Mucosa of descending colon (tissue), 3 donors: Measurements from ENCODE around the gene THSD7A. TPM values are rescaled to one million over a fixed set of nuclear protein-coding genes. Genes with fewer than 3 reads are reported as not detected.

Experiments used
- ATAC-seq: fragments of 200-7000 bp; cut with Tn5 transposase; one replicate; pipeline ENCODE4 v1.9.1; 2020; ENCODE audit warnings: mild to moderate bottlenecking, moderate library complexity
- DNase-seq, 3 donors: peaks; one replicate each; pipeline ENCODE4 v3.0.0-alpha.2; 2020
- H3K36me3 ChIP-seq: fragments of 200-600 bp; one replicate; pipeline ENCODE4 v1.8.0; 2021; ENCODE audit warnings: low read depth, mild to moderate bottlenecking
- H3K4me1 ChIP-seq: fragments of 200-600 bp; one replicate; pipeline ENCODE4 v1.8.0; 2021; ENCODE audit warnings: low read depth, mild to moderate bottlenecking
- H3K4me3 ChIP-seq: fragments of 200-600 bp; one replicate; pipeline ENCODE4 v1.8.0; 2021; ENCODE audit warnings: mild to moderate bottlenecking
- H3K9me3 ChIP-seq: fragments of 200-600 bp; one replicate; pipeline ENCODE4 v1.8.0; 2021; ENCODE audit warnings: mild to moderate bottlenecking
- intact Hi-C, 2 donors: fragments of 100-400 bp; cut with DNase I in 1 of 2; cut with micrococcal nuclease in 1 of 2; formaldehyde crosslinking; loops; one replicate each; pipeline versions ENCODE4 v1.11.0 to v1.11.1; 2022; cut with DNase I, micrococcal nuclease
- total RNA-seq, 3 donors: library from RNA; stranded (reverse); fragmentation: NEBNext Ultra II Directional in 2 of 3; extraction: Animal tissue kit (Norgen Biotek cat#: 25700) in 2 of 3; gene quantifications; one replicate each; pipeline versions ENCODE4 v1.2.1 to v1.2.4, GENCODE V29; 2021 to 2023
- TF ChIP-seq, protein P1 (sequence below): fragments of 200-600 bp; IDR thresholded peaks from one replicate; pipeline ENCODE4 v1.8.0; 2022; ENCODE audit warnings: antibody characterized with exemption, mild to moderate bottlenecking
- donor health status: DM: no; HTN: no; CAD: no; lungs with moderate emphysema.
- donor health status: DM: no; HTN: no; CAD: no.
- donor health status: DM: no; HTN: yes; CAD: no.

Gene THSD7A
- total RNA-seq, 3 donors from 2014 or later, result 1.0 to 5.4 (median 3.4) TPM

DNA sequence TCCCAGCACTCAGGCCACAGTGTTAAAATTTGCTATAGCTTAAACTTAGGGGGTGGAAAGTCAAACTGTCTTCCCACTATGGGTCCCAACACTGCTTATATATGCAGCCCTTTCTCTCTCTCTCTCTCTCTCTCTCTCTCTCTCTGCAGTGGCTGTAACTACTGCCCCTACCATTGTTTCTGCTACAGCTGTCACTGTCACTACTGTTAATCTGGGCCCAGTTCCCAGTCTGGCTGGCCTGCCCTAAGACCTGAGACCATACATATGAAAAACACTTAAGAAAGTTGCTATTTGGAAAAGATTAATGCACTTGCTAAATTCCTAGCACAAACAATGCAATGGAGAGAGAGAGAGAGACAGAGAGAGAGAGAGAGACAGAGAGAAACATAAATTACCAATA lies 78.6 kb downstream of the THSD7A start:
- no peaks in the 10 kb centered on the region for H3K36me3 ChIP-seq
- no peak for DNase-seq
- H3K4me1 ChIP-seq, result no peaks in the 10 kb centered on the region
- TF ChIP-seq, protein P1, sequence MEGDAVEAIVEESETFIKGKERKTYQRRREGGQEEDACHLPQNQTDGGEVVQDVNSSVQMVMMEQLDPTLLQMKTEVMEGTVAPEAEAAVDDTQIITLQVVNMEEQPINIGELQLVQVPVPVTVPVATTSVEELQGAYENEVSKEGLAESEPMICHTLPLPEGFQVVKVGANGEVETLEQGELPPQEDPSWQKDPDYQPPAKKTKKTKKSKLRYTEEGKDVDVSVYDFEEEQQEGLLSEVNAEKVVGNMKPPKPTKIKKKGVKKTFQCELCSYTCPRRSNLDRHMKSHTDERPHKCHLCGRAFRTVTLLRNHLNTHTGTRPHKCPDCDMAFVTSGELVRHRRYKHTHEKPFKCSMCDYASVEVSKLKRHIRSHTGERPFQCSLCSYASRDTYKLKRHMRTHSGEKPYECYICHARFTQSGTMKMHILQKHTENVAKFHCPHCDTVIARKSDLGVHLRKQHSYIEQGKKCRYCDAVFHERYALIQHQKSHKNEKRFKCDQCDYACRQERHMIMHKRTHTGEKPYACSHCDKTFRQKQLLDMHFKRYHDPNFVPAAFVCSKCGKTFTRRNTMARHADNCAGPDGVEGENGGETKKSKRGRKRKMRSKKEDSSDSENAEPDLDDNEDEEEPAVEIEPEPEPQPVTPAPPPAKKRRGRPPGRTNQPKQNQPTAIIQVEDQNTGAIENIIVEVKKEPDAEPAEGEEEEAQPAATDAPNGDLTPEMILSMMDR, result no peak
- intact Hi-C loops, result no loop called here
- ATAC-seq, result no peak
- H3K4me3 ChIP-seq, result no peak overlapping the region
- H3K9me3 ChIP-seq, result no peaks in the 10 kb centered on the region

DNA sequence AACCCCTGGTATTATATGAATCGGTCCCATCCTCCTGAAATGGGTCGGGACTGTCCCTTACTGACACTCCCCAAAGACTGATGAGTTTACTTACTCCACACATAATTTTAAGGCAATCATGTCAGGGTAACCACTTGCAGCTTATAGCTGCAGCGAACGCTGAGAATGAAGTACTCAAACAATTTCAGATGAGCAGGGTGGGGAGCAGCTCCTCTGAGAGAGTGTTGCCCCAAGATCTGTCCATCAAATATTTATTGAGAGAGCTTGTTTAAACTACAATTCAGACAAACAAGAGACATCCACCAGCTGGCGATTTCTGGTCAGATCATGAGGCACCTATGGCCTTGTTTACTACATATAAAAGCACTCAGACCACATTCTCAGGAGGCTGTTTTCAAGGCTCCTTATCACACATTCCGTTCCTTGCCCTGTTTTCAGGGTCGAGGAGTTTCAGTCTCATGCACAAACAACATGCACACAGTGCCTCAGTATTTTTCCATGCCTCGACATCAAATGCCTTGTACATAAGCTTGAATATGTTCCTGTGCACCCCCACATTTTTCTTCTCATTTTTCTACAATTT lies 80.1 kb downstream of the THSD7A start:
- TF ChIP-seq, protein P1, result no peak
- no peaks in the 10 kb centered on the region for H3K4me1 ChIP-seq
- no peaks in the 10 kb centered on the region for H3K9me3 ChIP-seq
- intact Hi-C loops, result no loop called here
- H3K4me3 ChIP-seq, result no peak overlapping the region
- no peaks in the 10 kb centered on the region for H3K36me3 ChIP-seq
- no peak for ATAC-seq
- peak in 1 of 3 donors; percentile 8 for DNase-seq

- intact Hi-C loops, result no loop called here
- Histone ChIP-seq H3K9me3 (no peaks in the 10 kb centered on the region), H3K4me1 (no peaks in the 10 kb centered on the region), H3K4me3 (no peak overlapping the region), H3K36me3 (no peaks in the 10 kb centered on the region)
- TF ChIP-seq, protein P1, result no peak
- DNase-seq, result no peak
- no peak for ATAC-seq
Observed at GRCh38 chr7:11751315-11751714, 80.7 kb downstream of the THSD7A start.

GRCh38 chr7:11750191-11750590 lies 81.8 kb downstream of the THSD7A start:
- DNase-seq, result no peak
- no peak for ATAC-seq
- H3K4me3 ChIP-seq, result no peak overlapping the region
- intact Hi-C loops, result no loop called here
- TF ChIP-seq, protein P1, result no peak
- no peaks in the 10 kb centered on the region for H3K36me3 ChIP-seq
- H3K4me1 ChIP-seq, result no peaks in the 10 kb centered on the region
- H3K9me3 ChIP-seq, result no peaks in the 10 kb centered on the region

DNA sequence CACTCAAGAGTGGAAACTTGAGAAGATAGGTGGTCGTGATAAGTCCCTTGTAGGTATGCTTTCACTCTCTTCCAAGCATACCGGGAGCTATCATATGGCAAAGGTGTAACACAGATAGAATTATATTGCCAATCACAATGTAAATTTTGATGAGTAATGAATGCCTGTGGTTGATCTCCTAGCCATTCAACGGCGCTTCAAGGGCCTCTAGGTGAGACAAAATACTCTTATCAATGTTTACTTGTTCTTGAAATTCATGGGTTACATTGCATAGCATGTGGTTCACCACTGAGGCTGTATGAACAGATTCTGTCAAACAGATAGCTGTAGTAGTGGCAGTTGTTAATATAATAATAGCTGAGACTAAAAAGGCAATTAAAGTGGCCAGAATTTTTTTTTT lies 82.4 kb downstream of the THSD7A start:
- H3K4me1 ChIP-seq, result no peaks in the 10 kb centered on the region
- no peaks in the 10 kb centered on the region for H3K36me3 ChIP-seq
- intact Hi-C loops, result no loop called here
- DNase-seq (no peak), ATAC-seq (no peak)
- TF ChIP-seq, protein P1, result no peak
- H3K4me3 ChIP-seq, result no peak overlapping the region
- no peaks in the 10 kb centered on the region for H3K9me3 ChIP-seq

DNA sequence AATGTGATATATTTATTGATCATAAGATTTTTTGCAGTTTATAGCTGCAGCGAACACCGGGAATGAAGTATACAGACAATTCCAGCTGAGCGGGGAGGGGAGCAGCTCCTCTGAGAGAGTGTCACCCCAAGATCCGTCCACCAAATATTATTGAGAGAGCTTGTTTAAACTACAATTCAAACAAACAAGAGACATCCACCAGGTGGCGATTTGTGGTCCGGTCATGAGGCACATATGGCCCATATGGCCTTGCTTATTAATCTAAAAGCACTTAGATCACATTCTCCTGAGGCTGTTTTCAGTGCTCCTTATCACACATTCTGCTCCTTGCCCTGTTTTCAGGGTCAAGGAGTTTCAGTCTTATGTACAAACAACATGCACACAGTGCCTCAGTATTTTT lies 83.1 kb downstream of the THSD7A start:
- DNase-seq (no peak), ATAC-seq (no peak)
- TF ChIP-seq, protein P1, result no peak
- intact Hi-C loops, result no loop called here
- Histone ChIP-seq H3K9me3 (no peaks in the 10 kb centered on the region), H3K4me3 (no peak overlapping the region), H3K36me3 (no peaks in the 10 kb centered on the region), H3K4me1 (no peaks in the 10 kb centered on the region)
